Left ventricle myocardium inferior (tissue), 1 donor: Measurements from ENCODE around the gene IQGAP2. TPM values are rescaled to one million over a fixed set of nuclear protein-coding genes. Genes with fewer than 3 reads are reported as not detected.

Source experiments
- DNase-seq: peaks from one replicate; pipeline ENCODE4 v3.0.0-alpha.2; 2020
- H3K27ac ChIP-seq: fragments of 200-600 bp; replicated peaks from 2 replicates; pipeline ENCODE4 v1.8.0; 2021
- H3K27me3 ChIP-seq: fragments of 200-600 bp; 2 replicates; pipeline ENCODE4 v1.8.0; 2021; ENCODE audit warnings: low read depth
- H3K36me3 ChIP-seq: fragments of 200-600 bp; 2 replicates; pipeline ENCODE4 v1.8.0; 2021
- H3K4me1 ChIP-seq: fragments of 200-600 bp; 2 replicates; pipeline ENCODE4 v1.8.0; 2021
- H3K4me3 ChIP-seq: fragments of 200-600 bp; 2 replicates; pipeline ENCODE4 v1.8.0; 2021; ENCODE audit warnings: mild to moderate bottlenecking, moderate library complexity
- H3K9me3 ChIP-seq: fragments of 200-600 bp; replicated peaks from 2 replicates; pipeline ENCODE4 v1.8.0; 2021
- CTCF ChIP-seq: fragments of 200-600 bp; IDR thresholded peaks from 2 replicates; pipeline ENCODE4 v1.8.0; 2021; ENCODE audit warnings: antibody characterized with exemption, mild to moderate bottlenecking, borderline replicate concordance
- intact Hi-C: fragments of 100-400 bp; cut with micrococcal nuclease; formaldehyde crosslinking; loops from one replicate; pipeline ENCODE4 v1.11.0; 2022
- total RNA-seq: library from RNA; stranded (reverse); fragmentation: NEBNext Ultra II Directional; extraction: Animal tissue kit (Norgen Biotek cat#: 25700); gene quantifications from one replicate; pipeline ENCODE4 v1.2.1, GENCODE V29; 2021
- donor health status: DM: no; HTN: yes; CAD: no; lungs with severe emphysema.

The IQGAP2 gene
- total RNA-seq, 1 donor from 2014 or later: 4.1 TPM

DNA sequence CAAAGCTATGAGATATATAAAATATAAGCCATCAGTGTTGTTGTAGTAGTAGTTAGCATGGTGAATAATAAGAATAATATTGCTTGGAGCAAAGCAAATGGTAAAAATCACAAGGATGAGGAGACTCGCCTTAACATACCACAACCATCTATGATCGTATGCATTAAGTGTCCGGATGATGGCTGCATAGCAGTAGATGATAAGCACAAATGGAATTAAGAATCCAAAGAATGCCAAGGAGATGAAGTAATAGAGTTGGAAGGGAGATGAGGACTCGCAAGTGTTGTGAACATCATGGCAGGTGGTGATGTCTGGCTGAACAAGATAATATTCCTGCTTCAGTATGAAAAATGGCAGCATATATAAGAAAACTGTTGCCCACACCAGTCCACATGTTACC lies 214.6 kb downstream of the IQGAP2 start:
- Histone ChIP-seq H3K36me3 (no peaks in the 10 kb centered on the region), H3K9me3 (no peaks in the 10 kb centered on the region), H3K4me1 (no peaks in the 10 kb centered on the region), H3K27ac (no peak overlapping the region), H3K4me3 (no peak overlapping the region), H3K27me3 (no peaks in the 10 kb centered on the region)
- intact Hi-C loops: no loop called here
- no peak for TF ChIP-seq CTCF
- DNase-seq: no peak

DNA sequence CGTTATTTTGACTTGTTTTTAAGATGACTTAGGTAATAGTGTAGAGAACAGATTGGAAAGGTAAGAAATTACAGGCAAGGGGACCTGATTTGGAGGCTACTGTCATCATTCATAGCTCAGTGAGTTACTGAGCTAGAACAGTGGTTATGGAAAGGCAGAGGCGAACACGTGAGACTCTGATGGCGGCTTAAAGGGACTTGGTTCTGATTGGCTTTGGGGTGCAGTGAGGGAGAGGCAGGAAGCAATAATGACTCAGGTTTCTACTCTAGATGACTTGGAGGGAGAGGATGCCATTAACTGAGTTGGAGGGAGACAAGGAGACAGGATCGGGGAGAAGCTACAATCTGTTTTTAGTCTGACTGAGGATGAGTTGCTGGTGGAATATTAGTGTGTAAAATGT lies 217.1 kb downstream of the IQGAP2 start:
- no peaks in the 10 kb centered on the region for H3K27me3 ChIP-seq
- no peak overlapping the region for H3K27ac ChIP-seq
- intact Hi-C loops: no loop called here
- H3K9me3 ChIP-seq: no peaks in the 10 kb centered on the region
- DNase-seq: no peak
- no peak overlapping the region for H3K4me3 ChIP-seq
- no peaks in the 10 kb centered on the region for H3K36me3 ChIP-seq
- no peaks in the 10 kb centered on the region for H3K4me1 ChIP-seq
- TF ChIP-seq CTCF: no peak

DNA sequence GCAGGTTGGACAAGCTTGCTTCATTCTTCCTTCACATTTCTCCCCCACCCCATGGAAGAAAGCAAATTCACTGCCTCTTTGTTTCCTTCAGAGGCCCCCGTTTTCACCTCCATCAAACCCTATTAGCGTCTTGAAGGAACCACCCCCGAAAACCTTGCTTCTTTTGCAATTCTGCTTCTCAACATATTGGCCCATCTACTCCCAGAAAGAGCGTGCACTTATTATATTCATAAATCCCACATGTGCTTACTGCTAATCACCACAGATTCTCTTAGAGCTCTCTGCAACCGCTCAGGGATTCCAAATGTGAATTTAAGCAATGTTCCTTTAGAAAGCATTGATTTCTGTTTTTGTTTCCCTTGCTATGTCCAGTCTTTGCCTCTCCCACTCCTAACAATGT lies 219.0 kb downstream of the IQGAP2 start:
- Histone ChIP-seq H3K4me3 (no peak overlapping the region), H3K9me3 (no peaks in the 10 kb centered on the region), H3K27ac (no peak overlapping the region), H3K27me3 (no peaks in the 10 kb centered on the region), H3K36me3 (no peaks in the 10 kb centered on the region), H3K4me1 (no peaks in the 10 kb centered on the region)
- TF ChIP-seq CTCF: no peak
- no peak for DNase-seq
- intact Hi-C loops: no loop called here

GRCh38 chr5:76622973-76623596 lies 220.0 kb downstream of the IQGAP2 start, which contains the start of gene F2RL2:
Gene F2RL2, minus strand, starts transcription at chr5:76623403. Its CDS starts 173 bp downstream, at chr5:76623230.
- no peak for TF ChIP-seq CTCF
- H3K27ac ChIP-seq: no peak within 1 kb of the TSS

GRCh38 chr5:76625087-76625815 lies 222.2 kb downstream of the IQGAP2 start:
- no peak for DNase-seq
- H3K4me3 ChIP-seq: no peak overlapping the region
- no peaks in the 10 kb centered on the region for H3K27me3 ChIP-seq
- H3K27ac ChIP-seq: no peak overlapping the region
- H3K36me3 ChIP-seq: no peaks in the 10 kb centered on the region
- no peaks in the 10 kb centered on the region for H3K4me1 ChIP-seq
- no peak for TF ChIP-seq CTCF
- no peaks in the 10 kb centered on the region for H3K9me3 ChIP-seq
- intact Hi-C loops: no loop called here

More at GRCh38 chr5:76622973-76623596, 220.0 kb downstream of the IQGAP2 start, which contains the start of gene F2RL2:
- Histone ChIP-seq H3K27me3 (no peaks in the 10 kb centered on the region), H3K36me3 (no peaks in the 10 kb centered on the region), H3K9me3 (no peaks in the 10 kb centered on the region), H3K4me3 (no peak within 1 kb of the TSS), H3K4me1 (no peaks in the 10 kb centered on the region)
- no peak for DNase-seq
- intact Hi-C loops: no loop called here
